ENCODE measurements around the gene CD38. TPM values are rescaled to one million over a fixed set of nuclear protein-coding genes. Genes with fewer than 3 reads are reported as not detected.
"Not testable (repeated sequence)": the region's sequence is repeated elsewhere in the genome, so short reads cannot be mapped to it uniquely, and the experiment has no call there.

CD38 gene
- total and polyA plus RNA-seq, 2 of the 13 experiments (the other 11 are each of a cell fraction or from before 2014, with no cell fraction given), result not detected

GRCh38 chr4:15799701-15800100 lies 21.6 kb downstream of the CD38 start (continued):
- TF ChIP-seq ZNF318 (CRISPR knock-in tag; IDR thresholded peaks at IDR 0.05) (no peak), ZNF280B (CRISPR knock-in tag; IDR thresholded peaks at IDR 0.05; ENCODE audit: borderline replicate concordance) (no peak), HOXA9 (CRISPR knock-in tag; IDR thresholded peaks at IDR 0.05; ENCODE audit: borderline replicate concordance) (no peak), ZNF446 (CRISPR knock-in tag; IDR thresholded peaks at IDR 0.05) (no peak), LBX2 (CRISPR knock-in tag; IDR thresholded peaks at IDR 0.05; ENCODE audit: borderline replicate concordance) (no peak), ZNF180 (CRISPR knock-in tag; IDR thresholded peaks at IDR 0.05; ENCODE audit: borderline replicate concordance, low read depth) (no peak), THRA (CRISPR knock-in tag; IDR thresholded peaks at IDR 0.05; ENCODE audit: borderline replicate concordance) (no peak), DNMT3B (CRISPR knock-in tag; conservative IDR thresholded peaks at IDR 0.05) (no peak), TFDP1 (CRISPR knock-in tag; IDR thresholded peaks at IDR 0.05; ENCODE audit: borderline replicate concordance) (no peak)

- intact Hi-C loops (cut with micrococcal nuclease; ENCODE audit: unreplicated experiment); BruUV-seq (replicated peaks); in situ Hi-C loops (cut with HindIII; ENCODE audit: extremely low pct_ligation_motif_present, low pct_unique_long_range_greater_than_20kb): not testable (repeated sequence)
These were observed 24.4 kb downstream of the CD38 start for GRCh38 chr4:15802497-15802896.

More at GRCh38 chr4:15802497-15802896, 24.4 kb downstream of the CD38 start:
- H3K27me3 ChIP-seq (ENCODE audit: control insufficient read depth in 1 of 2, insufficient read depth in 2 of 2, low read length in 2 of 2); H3K27ac ChIP-seq (ENCODE audit: extremely low read length, insufficient read depth, low read length); H3K36me3 ChIP-seq (replicated peaks in 1 of 2; ENCODE audit: control insufficient read depth in 1 of 2, insufficient read depth in 2 of 2, low read length in 2 of 2); FAIRE-seq; CTCF ChIA-PET (ENCODE audit: low intra/inter-chr PET ratio, low total read pairs); POLR2A ChIA-PET; H3K79me2 ChIP-seq (ENCODE audit: insufficient read depth, low read length); H3K4me3 ChIP-seq (replicated peaks in 1 of 3; ENCODE audit: insufficient read depth in 1 of 3, low read depth in 2 of 3, low read length in 3 of 3); H2AFZ ChIP-seq (ENCODE audit: low read length); H3K9me3 ChIP-seq (ENCODE audit: low read length); ATAC-seq; H3K4me2 ChIP-seq (ENCODE audit: low read depth, low read length); H3K4me1 ChIP-seq (ENCODE audit: insufficient read depth, low read length); H4K20me1 ChIP-seq (ENCODE audit: insufficient read depth, low read length); DNase-seq (ENCODE audit: low spot score); H3K9ac ChIP-seq (ENCODE audit: insufficient read depth, low read depth, low read length): not testable (repeated sequence)
